Hepatocyte (in vitro differentiated cells): ENCODE results near the gene MAPKBP1. TPM values are rescaled to one million over a fixed set of nuclear protein-coding genes. Genes with fewer than 3 reads are reported as not detected.

Experiments
- DNase-seq: peaks from one replicate; pipeline ENCODE4 v3.0.0-alpha.2; 2016; ENCODE audit warnings: low spot score
- H2AFZ ChIP-seq: fragments of 200-600 bp; sonication (generic); 2 replicates; pipeline ENCODE4 v1.6.0; 2016; ENCODE audit warnings: antibody characterized with exemption, mild to moderate bottlenecking
- H3K27ac ChIP-seq: fragments of 200-600 bp; sonication (generic); 2 replicates; pipeline ENCODE4 v1.5.1; 2016; ENCODE audit warnings: mild to moderate bottlenecking
- H3K27me3 ChIP-seq: fragments of 200-600 bp; sonication (generic); 2 replicates; pipeline ENCODE4 v1.6.1; 2016
- H3K36me3 ChIP-seq: fragments of 200-600 bp; sonication (generic); replicated peaks from 2 replicates; pipeline ENCODE4 v1.5.1; 2016; ENCODE audit warnings: low read depth; ENCODE audit not compliant: insufficient read depth
- H3K4me1 ChIP-seq: fragments of 200-600 bp; sonication (generic); 2 replicates; pipeline ENCODE4 v1.5.1; 2016; ENCODE audit warnings: mild to moderate bottlenecking, moderate library complexity; ENCODE audit not compliant: insufficient read depth
- H3K4me2 ChIP-seq: fragments of 200-600 bp; sonication (generic); 2 replicates; pipeline ENCODE4 v1.6.0; 2016
- H3K4me3 ChIP-seq: fragments of 200-600 bp; sonication (generic); 2 replicates; pipeline ENCODE4 v1.5.1; 2016; ENCODE audit warnings: mild to moderate bottlenecking
- H3K79me2 ChIP-seq: fragments of 200-600 bp; sonication (generic); 2 replicates; pipeline ENCODE4 v1.6.0; 2017; ENCODE audit warnings: mild to moderate bottlenecking
- H3K9me2 ChIP-seq: fragments of 200-600 bp; sonication (generic); replicated peaks from 2 replicates; pipeline ENCODE4 v1.6.0; 2017; ENCODE audit warnings: mild to moderate bottlenecking; ENCODE audit not compliant: insufficient read depth
- H3K9me3 ChIP-seq: fragments of 200-600 bp; sonication (generic); 2 replicates; pipeline ENCODE4 v1.5.1; 2016; ENCODE audit warnings: low read depth, mild to moderate bottlenecking
- H4K20me1 ChIP-seq: fragments of 200-600 bp; sonication (generic); 2 replicates; pipeline ENCODE4 v1.6.0; 2016; ENCODE audit warnings: mild to moderate bottlenecking; ENCODE audit not compliant: insufficient read depth, poor library complexity, severe bottlenecking
- EZH2 ChIP-seq: fragments of 200-600 bp; sonication (generic); IDR thresholded peaks from 2 replicates; pipeline ENCODE4 v1.6.1; 2016; ENCODE audit warnings: antibody characterized with exemption, mild to moderate bottlenecking, borderline replicate concordance
- EZH2phosphoT487 ChIP-seq: fragments of 200-600 bp; sonication (generic); IDR thresholded peaks from one replicate; pipeline ENCODE4 v1.6.1; 2018; ENCODE audit warnings: antibody characterized with exemption, mild to moderate bottlenecking, low read depth, moderate library complexity; ENCODE audit not compliant: unreplicated experiment, severe bottlenecking
- WGBS: methylation state at CpG from one replicate; pipeline ENCODE4 v1.1.6; 2016; ENCODE audit warnings: low lambda C conversion rate; ENCODE audit errors: missing lambda C conversion rate; 5-methylcytosine and 5-hydroxymethylcytosine counted together
- polyA plus RNA-seq: library from polyadenylated mRNA; unstranded; fragments of >200 nt; fragmentation: Nextera tagmentation; extraction: Ambion mirVana; gene quantifications from 2 replicates; pipeline ENCODE4 v1.2.1, GENCODE V29; 2016
- total RNA-seq: library from RNA; depleted of rRNA; stranded (reverse); fragments of >200 nt; gene quantifications from 2 replicates; pipeline ENCODE4 v1.2.3, GENCODE V29; 2014
- TF ChIP-seq, protein P1 (sequence below): fragments of 200-600 bp; sonication (generic); IDR thresholded peaks from 2 replicates; pipeline ENCODE4 v1.5.1; 2016; ENCODE audit warnings: antibody characterized with exemption, mild to moderate bottlenecking; ENCODE audit not compliant: poor library complexity

MAPKBP1 gene
- total and polyA plus RNA-seq, 2 experiments from 2014 or later, result 18.6 to 24.5 TPM

DNA sequence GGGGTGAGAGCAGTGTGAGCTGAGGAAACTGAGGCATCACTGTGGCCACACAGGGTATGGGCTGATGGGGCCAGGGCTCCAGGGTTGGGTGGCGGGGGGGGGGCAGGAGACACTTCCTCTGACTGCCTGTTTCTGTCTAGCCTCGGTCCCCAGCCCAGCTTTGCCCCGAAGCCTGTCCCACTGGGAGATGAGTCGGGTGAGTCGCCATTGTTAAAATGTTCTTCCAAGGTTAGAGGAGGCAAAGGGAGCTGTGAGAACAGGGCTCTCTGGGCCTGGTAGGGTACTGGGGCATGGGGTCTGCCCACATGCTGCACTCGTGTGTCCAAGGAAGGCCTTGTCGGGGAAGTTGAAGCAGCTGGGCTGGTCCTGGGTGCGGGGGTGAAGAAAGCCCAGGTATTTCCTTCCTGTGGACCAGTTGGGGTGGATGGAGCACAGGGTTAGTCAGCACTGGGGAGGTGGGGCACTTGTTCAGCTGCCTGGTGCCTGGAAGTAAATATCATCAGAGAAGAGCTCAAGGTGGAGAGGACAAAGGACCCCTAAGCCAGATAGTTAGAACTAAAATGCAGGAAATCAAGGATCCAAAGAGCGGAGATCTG, 45.3 kb downstream of the MAPKBP1 start:
- H4K20me1 ChIP-seq, result no peaks in the 10 kb centered on the region
- no peaks in the 10 kb centered on the region for H3K9me3 ChIP-seq
- no peak overlapping the region for H3K4me3 ChIP-seq
- H3K4me2 ChIP-seq, result no peak overlapping the region
- H3K27ac ChIP-seq, result no peak overlapping the region
- TF ChIP-seq EZH2 (no peak), EZH2phosphoT487 (no peak)
- TF ChIP-seq, protein P1, sequence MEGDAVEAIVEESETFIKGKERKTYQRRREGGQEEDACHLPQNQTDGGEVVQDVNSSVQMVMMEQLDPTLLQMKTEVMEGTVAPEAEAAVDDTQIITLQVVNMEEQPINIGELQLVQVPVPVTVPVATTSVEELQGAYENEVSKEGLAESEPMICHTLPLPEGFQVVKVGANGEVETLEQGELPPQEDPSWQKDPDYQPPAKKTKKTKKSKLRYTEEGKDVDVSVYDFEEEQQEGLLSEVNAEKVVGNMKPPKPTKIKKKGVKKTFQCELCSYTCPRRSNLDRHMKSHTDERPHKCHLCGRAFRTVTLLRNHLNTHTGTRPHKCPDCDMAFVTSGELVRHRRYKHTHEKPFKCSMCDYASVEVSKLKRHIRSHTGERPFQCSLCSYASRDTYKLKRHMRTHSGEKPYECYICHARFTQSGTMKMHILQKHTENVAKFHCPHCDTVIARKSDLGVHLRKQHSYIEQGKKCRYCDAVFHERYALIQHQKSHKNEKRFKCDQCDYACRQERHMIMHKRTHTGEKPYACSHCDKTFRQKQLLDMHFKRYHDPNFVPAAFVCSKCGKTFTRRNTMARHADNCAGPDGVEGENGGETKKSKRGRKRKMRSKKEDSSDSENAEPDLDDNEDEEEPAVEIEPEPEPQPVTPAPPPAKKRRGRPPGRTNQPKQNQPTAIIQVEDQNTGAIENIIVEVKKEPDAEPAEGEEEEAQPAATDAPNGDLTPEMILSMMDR, result no peak
- no peaks in the 10 kb centered on the region for H3K9me2 ChIP-seq
- 95% methylated on average over 8 of the region's 9 CpGs for WGBS
- DNase-seq, result no peak
- H3K36me3 ChIP-seq, result no peaks in the 10 kb centered on the region
- no peaks in the 10 kb centered on the region for H3K4me1 ChIP-seq
- H3K27me3 ChIP-seq, result no peaks in the 10 kb centered on the region
- no peak overlapping the region for H2AFZ ChIP-seq
- H3K79me2 ChIP-seq, result no peaks in the 10 kb centered on the region

- WGBS, result 95% methylated on average over 6 of the region's 6 CpGs
- H4K20me1 ChIP-seq, result no peaks in the 10 kb centered on the region
- H2AFZ ChIP-seq, result no peak overlapping the region
- H3K4me1 ChIP-seq, result no peaks in the 10 kb centered on the region
- TF ChIP-seq EZH2phosphoT487, result no peak
- TF ChIP-seq, protein P1, result no peak
- no peak for TF ChIP-seq EZH2
- H3K27ac ChIP-seq, result no peak overlapping the region
- DNase-seq, result no peak
- no peaks in the 10 kb centered on the region for H3K27me3 ChIP-seq
- H3K4me2 ChIP-seq, result no peak overlapping the region
- H3K9me2 ChIP-seq, result no peaks in the 10 kb centered on the region
- H3K4me3 ChIP-seq, result no peak overlapping the region
- no peaks in the 10 kb centered on the region for H3K9me3 ChIP-seq
- H3K79me2 ChIP-seq, result no peaks in the 10 kb centered on the region
- H3K36me3 ChIP-seq, result no peaks in the 10 kb centered on the region
These were observed 46.6 kb downstream of the MAPKBP1 start for GRCh38 chr15:41820791-41821423.

GRCh38 chr15:41821831-41822230, 47.5 kb downstream of the MAPKBP1 start:
- no peaks in the 10 kb centered on the region for H3K9me3 ChIP-seq
- H2AFZ ChIP-seq, result no peak overlapping the region
- H3K9me2 ChIP-seq, result no peaks in the 10 kb centered on the region
- no peak overlapping the region for H3K4me2 ChIP-seq
- no peaks in the 10 kb centered on the region for H3K79me2 ChIP-seq
- 90% methylated on average over 4 of the region's 4 CpGs for WGBS
- no peaks in the 10 kb centered on the region for H3K36me3 ChIP-seq
- no peak overlapping the region for H3K4me3 ChIP-seq
- H3K27me3 ChIP-seq, result no peaks in the 10 kb centered on the region
- no peak for TF ChIP-seq EZH2phosphoT487
- no peak for TF ChIP-seq EZH2
- TF ChIP-seq, protein P1, result no peak
- no peaks in the 10 kb centered on the region for H3K4me1 ChIP-seq
- H4K20me1 ChIP-seq, result no peaks in the 10 kb centered on the region
- DNase-seq, result no peak
- H3K27ac ChIP-seq, result no peak overlapping the region
